Tibial nerve (tissue), 3 donors: ENCODE results near the gene URAD.

Experiments used
- POLR2A ChIP-seq, 2 donors: fragments of 450-650 bp; IDR thresholded peaks; one replicate each; pipeline ENCODE4 v1.6.1; 2017; ENCODE audit warnings: antibody characterized with exemption in 2 of 2, mild to moderate bottlenecking in 2 of 2, moderate library complexity in 2 of 2
- TF ChIP-seq, protein P1 (sequence below), 5 experiments: fragments of 200-600 bp in 3 of 5; fragments of 450-650 bp in 2 of 5; sonication (generic) in 3 of 5; IDR thresholded peaks; one replicate each; pipeline ENCODE4 v1.5.1; 2016 to 2019; ENCODE audit warnings: antibody characterized with exemption in 5 of 5, mild to moderate bottlenecking in 3 of 5, moderate library complexity in 2 of 5

DNA sequence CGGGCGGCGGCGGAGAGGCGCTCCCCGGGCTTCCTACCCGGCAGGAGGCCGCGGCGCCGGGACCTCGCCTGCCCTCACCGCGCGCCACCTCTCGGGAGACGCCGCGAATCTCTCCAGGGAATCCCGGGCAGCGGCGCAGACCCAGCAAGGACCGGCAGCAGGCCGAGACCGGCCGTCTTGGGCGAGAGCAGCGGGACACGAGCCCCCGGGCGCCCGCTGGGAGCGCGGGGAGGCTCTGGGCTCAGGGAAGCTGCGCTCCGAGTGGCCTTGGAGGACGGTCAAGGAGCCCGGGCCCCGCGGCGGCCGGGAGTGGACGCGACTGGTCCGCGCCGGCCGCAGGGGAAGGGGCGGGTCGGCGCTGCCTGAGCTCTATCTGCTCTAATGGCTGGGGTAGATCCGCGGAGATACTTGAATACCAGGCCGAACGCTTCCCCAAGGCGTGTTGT lies 34.1 kb downstream of the URAD start:
- TF ChIP-seq POLR2A (IDR thresholded peaks at IDR 0.05) = no peak
- TF ChIP-seq, protein P1, sequence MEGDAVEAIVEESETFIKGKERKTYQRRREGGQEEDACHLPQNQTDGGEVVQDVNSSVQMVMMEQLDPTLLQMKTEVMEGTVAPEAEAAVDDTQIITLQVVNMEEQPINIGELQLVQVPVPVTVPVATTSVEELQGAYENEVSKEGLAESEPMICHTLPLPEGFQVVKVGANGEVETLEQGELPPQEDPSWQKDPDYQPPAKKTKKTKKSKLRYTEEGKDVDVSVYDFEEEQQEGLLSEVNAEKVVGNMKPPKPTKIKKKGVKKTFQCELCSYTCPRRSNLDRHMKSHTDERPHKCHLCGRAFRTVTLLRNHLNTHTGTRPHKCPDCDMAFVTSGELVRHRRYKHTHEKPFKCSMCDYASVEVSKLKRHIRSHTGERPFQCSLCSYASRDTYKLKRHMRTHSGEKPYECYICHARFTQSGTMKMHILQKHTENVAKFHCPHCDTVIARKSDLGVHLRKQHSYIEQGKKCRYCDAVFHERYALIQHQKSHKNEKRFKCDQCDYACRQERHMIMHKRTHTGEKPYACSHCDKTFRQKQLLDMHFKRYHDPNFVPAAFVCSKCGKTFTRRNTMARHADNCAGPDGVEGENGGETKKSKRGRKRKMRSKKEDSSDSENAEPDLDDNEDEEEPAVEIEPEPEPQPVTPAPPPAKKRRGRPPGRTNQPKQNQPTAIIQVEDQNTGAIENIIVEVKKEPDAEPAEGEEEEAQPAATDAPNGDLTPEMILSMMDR (IDR thresholded peaks at IDR 0.05) = no peak
